GDM1 (cell line): ENCODE data around the gene CCNI2.

ENCODE experiments used
- DNase-seq: peaks from one replicate; lab custom pipeline; 2025; lab: John Stamatoyannopoulos, UW

The CCNI2 gene

DNA sequence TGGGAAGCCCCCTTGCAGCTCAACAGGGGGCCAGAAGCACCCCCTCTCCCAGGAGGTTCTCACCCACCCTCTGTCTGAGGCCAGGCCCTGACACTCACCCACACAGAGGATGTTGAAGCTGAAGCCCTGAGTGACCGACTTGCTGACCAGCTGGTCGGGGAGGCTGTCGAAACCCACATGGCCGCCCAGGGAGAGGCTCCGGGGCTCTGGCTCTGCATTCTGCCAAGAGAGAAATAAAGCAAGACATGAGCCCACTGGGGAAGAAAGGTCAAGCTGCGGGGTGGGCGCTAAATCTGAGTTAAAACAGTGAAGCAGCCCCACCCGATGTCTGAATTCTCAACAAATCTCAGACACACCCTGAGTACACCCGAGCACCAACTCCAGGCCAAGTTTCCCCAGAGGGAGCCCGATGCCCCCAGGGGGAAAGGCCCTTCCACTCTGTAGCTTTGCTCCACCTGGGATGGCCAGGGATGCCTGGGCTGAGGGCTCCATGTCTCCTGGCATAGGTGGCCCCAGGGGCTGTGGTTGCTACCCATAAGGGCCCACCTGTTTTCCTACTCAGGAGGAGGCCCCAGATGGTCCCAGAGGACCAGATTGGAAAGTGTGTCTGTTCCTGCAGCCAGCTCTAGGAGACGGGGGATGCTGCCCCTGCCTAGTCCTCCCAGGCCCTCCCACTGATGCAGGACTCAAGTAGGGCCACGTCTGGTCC, 18.2 kb downstream of the CCNI2 start:
- no peak for DNase-seq

DNA sequence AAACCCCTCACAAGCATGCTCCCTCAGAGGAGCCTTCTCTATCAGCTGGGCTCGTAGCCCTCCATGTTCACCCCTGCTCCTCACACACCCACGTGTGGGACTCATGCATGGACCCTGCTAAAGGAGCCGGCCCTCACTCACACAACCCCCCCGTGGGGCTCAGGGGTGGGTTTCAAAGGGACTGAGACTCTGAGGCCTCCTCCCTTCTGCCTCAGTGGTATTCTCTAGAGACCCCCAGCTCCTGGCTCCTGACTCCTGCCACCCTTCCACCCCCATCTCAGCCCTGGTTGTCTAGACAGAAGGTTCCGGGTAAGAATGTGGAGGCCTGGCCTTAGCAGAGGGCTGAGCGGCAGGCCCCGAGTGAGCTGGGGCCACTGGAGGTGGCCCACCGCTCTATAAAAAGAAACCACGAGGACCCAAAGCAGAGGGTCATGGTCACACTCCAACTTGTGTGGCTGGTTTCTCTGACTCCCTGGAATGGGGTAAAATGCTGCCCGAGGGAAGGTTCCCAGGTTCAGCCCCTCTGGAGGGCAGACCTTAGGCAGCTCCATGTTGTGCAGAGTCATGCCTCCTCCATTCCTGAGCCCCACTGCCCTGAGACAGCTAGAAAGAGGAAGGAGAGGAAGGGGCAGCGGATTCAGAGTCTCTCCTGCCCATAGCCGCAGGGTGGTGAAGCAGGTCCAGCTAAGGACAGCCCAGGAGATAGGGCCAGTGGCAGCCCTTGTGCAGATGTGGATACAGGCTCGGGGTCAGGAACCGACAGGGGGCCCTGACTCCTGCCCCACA, 19.0 kb downstream of the CCNI2 start:
- no peak for DNase-seq

DNA sequence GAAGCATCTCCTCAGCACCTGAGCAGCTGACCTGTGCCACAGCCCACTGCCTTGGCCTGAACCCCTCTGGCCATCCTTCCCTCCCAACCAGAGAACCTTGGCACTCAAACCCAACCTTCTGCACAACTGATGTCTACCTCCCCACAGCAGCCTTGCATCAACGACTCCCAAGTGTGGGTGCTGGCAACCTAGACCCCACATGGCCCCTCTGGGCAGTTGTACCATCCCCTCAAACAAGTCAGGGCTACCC, 19.5 kb downstream of the CCNI2 start:
- DNase-seq = no peak

DNA sequence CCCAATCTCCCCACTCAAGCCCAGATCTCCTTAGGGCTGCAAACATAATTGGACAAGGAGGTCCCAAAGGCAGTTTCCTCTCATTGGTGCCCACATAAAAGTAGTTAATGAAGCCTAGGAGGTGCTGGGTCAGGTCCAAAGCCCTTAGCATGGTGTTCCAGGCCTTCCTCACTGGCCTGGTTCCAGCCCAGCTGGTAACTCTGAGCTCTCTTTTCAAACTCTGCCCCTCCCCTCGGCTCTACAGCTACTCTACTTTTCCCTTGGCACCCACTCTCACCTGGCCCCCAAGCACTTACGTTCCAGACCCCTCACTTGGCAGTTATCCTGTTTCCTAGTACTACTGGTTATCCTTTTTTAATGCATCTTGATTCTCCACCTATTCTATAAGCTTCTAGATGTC, 19.9 kb downstream of the CCNI2 start:
- no peak for DNase-seq

DNA sequence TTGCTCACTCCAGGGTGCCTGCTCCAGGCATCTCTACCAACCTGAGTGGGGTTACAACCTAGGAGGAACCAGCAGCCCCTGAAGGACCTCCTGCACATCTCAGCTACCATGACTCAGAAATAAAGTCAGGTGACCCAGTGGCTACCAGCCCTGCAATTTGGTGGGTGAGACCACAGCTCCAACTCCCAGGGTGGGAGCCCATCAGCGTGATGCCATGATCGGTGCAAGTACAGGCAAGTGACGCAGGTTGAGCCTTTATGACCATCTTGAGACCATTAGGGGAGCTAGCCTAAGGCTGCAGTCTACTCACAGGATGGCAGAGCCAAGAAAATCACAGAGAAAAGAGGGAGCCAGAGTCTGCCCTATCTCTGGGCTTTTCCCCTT, 21.3 kb downstream of the CCNI2 start:
- no peak for DNase-seq

DNA sequence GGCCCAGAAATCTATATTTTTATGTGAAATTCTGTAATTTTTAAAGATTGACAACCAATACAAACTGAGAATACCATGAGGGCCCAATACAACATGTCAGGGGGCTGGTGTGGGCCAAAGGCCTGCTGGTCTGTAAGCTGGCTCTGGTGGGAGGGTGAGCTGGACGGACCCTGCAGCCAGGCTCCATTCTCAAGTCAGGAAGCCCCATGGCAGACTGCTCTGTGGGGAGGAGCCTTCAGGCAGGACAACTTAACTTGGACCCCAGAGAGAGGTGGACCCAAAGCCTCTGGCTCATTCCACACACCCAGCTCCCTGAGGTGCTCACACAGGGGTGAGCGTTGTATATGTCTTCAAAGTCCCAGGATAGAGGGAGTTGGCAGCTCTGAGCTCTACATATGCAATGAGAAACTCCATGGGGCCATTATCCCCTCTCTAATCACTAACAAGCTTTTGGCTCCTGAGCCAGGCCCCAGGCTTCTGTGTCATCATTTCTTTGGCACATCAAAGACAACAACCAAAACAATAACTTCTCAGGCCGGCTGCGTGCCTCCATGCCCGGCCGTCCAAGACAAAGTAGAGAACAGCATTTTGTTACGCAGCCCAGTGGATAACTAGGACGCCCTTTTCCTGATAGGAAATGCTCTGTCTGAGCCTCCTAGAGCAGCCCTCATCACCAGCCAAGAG, 23.4 kb downstream of the CCNI2 start:
- DNase-seq = no peak

DNA sequence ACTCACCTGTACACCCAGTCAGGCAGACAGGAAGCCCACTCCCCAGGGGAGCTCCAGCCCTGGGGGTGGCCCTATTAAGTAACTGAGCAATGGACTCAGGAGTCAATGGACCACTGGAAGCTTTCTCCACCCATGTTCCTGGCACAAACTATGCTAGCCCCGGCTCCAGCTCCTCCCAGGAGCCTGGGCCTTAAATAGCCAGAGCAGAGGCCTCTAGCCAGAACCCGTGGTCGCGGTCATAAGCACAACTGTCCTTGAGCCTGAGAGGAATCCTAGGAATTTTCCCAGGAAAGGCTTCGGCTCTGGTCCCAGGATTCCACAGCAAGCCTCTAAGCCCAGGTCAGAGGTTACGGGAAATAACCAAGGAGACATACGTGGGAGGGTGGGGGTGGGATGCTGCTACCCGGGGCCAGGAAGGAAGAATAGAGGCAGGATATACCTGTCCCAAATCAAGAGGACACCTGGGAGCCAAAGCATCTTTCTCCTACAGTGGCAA, 24.3 kb downstream of the CCNI2 start:
- no peak for DNase-seq

DNA sequence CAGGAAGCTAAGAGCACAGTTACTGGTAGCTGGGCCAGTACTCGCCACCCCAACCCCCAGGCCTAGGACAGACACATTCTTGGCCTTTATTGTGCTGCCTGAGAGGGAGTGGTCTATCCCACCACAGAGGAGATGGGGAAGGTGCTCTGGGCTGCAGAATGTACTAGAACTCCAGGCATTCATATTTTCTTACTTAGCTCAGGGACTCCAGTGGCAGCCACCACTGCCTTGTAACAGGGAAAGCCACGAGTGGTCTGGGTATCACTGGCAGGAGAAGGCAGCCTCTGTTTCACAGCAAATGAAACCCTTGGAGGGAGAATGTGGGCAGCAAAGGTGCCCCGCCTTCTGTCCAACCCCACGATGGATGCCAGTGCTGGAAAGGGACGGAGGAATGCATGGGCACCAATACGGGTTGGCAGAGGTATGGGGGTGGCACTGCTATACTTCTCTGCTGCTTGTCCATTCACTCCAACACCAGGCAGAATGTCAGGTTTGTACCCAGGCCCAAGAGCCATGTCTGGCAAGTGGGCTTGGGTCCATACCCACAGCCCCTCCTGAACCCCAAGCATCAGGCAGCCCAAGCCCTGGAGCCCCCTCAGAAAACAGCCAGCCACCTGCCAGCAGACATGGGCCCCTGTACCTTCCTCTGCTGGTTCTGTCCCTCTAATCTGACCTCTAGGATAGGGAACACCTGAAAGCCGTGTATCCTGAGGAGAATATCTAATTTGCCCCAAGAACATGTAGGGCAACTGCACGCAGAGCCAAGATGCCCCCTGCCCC, 25.3 kb downstream of the CCNI2 start:
- no peak for DNase-seq

DNA sequence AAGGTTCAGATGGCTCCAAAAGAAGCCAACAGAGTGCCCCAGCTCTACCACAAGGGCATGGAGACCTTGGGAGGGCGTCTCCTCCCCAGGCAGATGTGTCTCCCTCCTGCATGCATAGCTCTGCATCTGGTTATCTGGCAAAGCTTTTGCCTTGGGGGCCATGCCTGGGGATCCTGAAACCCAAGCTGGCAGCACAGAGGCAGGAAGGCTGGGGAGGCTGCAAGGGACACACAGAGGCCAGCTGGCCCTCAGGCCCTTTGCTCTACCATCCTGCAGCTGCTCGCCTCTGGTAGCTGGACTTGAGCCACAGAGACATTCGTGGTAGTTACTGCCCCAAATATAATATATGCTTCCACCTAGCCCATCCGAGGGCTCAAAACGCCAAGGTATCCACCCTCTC, 25.9 kb downstream of the CCNI2 start:
- no peak for DNase-seq

DNA sequence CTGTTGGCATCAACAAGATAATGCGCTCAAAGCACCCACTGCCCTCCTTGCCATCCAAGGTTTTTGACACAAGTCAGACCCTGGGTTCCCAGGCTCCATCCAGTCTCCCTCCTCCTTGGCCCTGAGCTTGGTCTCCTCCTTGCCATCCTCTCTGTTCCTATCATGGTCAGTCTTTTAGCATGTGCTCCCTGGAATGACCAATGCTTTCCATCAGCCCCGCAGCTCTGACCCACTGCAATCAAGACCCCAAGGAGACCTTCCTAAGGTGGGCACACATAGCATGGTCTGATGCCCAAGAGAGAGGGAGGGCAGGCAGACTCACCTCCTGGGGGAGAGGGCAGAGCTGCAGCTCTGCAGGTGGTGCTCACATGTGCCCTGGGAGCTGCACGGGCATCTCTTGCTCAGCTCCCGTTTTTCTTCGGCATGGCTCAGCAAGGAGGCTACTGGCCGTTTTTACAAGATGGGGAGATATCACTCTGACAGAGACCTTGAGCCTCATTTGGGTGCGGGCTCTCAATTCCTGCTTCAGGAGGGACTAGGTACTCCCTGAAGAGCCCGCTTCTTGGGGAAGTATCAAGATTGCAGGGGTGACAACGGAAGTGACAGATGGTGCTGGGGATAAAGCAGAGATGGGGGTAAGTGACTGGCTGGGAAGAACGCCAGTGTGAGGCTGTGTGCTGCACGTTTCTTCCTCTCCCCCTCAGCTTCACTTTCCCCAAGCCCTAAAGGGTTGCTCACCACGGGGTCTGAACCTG, 26.6 kb downstream of the CCNI2 start:
- no peak for DNase-seq

DNA sequence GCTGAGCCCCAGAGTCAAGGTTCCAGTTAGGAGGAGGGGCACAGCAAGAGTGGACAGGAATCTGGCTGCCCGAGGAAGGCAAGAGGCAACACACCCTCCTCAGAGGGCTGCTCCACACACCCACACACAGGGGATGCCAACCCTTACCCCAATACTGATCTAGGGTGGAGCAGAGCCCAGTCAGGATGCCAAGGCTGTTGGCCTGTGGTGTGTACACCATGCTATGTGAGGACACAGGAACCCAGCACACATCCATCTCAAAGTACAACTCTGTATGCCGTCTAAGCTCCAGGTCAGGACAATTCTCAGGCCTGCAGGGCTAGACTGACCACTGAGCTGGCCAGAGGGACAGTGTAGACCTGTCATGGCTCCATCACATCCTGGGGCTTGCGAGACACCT, 27.2 kb downstream of the CCNI2 start:
- DNase-seq = no peak

DNA sequence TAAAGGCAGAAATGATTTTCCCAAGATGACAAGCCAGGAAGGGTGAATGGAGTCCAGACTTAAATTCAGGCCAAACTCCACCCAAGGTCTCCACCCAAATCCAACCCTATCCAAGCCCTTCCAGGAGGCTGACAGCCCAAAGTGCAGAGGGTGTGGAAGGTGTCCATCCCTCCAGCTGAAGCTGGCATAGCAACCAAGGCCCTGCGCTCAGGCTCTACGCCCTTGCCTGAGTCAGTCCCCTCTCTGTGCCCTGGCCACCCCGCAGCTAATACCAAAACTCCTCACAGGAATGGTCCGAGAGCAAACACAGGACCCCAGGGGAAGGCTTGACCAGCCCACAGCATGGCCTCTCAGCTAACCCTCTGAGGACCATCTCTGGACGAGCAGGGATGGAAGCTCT, 27.7 kb downstream of the CCNI2 start:
- no peak for DNase-seq

DNA sequence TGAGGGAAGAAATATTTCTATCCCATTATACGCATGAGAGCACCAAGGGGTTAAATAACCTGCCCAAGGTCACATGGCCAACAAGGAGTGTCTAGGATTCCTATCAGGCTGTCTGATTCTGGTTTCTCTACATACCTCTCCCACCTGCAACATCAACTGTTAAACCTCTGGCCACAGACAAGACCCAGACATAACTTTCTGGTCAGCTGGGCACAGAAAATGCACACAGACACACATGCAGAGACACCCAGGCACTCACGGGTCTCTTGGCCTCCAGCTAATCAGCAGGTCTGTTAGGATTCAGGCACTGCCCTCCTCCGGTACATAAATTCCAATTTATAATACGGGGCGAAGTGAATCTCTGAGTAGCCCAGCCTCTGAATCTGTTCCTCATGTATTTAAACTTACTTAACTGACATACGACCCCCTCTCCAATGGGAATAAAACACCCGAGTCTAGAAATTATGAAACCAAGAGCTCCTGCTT, 28.3 kb downstream of the CCNI2 start:
- DNase-seq = no peak

DNA sequence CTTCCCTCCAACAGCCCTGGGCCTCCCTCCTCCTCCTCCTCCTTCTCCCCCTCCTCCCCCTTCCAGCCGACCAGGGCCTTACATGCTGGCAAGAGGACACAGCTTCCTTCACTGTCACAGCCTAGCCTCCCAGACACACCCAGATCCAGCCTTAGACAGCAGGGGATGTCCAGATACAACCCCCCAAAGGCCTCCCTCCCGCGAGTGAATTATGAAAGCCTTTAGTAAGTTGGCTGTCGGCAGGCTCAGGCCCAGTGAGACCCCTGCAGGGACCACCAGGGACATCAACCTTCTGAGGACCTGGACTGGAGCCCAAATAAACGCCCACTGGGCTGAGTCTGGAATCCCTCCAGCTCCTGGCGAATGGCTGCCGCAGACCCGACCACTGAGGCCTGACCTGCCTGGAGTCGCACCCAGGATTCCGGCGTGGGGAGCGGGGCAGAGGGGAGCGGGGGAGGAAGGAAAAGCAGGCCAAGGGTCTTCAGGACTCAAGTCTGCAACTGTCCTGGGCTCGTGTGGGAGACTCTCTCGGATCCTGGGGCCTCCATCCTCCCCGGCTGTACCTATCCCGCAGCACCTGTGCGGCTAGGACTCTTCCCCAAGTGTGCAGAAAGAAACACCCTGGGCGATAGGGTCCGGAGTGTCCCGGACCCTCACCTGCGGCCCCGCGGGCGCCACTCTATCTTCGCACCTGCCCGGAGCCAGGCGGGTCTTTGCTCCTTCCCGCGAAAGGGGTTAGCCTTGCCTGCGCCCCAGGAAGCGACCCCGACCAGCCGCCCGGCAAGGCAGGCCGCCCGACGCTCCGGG, 29.1 kb downstream of the CCNI2 start:
- DNase-seq = no peak

DNA sequence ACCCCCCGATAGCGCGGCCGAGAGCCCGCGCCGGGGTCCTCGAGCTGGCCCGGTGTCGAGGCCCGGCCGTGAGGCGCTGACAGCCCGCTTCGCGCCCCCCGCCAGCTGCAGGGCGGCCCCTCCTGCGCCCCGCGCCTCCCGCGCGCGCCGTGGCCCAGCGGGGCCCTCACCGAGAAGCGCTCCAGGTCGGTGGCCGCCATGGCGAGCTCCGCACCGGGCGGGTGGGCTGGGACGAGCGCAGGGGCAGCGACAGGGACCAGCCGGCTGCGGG, 29.6 kb downstream of the CCNI2 start:
- DNase-seq = no peak

DNA sequence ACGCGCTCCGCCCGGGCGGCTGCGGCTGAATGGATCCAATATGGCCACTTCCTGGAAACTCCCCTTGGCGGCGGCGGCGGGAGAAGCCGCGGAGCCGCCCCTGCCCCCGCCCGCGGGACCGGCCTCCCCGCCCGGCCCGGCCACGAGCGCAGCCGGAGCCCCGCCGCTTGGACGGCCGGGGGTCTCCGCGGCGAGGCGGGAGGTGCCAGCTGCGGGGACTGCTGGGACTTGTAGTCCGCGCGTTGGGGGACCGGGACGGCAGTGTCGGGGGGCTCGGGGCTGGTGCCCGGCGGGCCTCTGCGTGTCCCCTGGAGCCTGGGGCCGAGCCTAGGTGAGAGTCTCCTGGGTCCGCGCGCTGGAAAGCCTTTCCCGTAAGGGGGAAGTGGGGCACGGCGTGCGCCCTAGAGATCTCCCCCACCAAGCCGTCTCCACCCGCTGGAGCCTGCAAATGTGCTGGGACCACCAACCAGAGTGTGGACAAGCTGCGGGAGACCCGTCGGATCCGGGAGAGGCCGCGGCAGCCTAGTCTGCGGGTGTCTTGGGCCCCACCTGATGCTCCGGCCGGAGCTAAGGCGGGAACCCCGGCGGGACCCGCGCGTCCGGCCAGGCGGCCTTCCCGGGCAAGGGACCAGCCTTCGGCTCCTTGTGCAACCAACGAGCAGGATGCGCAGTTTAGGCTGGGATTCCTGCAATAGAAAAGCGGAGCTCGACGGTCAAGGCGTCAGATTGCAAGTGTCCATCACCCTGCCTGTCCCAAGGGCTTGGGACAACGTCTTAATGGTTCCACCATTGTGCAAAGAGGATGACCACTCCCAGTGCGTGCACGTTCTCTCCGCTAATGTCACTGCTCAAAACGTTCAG, 30.2 kb downstream of the CCNI2 start, which contains the start of gene SEPTIN8:
Gene SEPTIN8 (minus strand): TSS at position 31 of the 861 bp plus-strand sequence. CDS start 102 bp downstream, outside the sequence.
- no peak for DNase-seq

DNA sequence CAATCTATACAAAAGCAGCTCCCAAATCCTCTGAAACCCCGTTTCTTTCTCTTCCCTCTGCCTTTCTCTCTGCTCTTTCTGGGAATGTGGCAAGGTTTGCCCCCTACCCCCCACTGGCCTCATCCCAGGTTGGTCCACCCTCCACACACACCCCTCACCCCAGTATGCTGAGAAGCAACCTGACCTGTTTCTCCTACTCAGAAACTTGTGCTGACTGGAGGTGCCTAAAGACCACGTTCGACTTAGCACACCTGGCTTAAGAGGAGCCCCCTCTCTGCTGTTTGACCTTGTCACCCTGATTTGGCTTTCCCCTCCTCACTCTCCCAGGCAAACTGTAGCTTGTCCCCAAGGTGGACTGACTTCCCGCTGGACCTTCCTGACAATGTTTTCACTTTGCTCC, 30.9 kb downstream of the CCNI2 start:
- no peak for DNase-seq

DNA sequence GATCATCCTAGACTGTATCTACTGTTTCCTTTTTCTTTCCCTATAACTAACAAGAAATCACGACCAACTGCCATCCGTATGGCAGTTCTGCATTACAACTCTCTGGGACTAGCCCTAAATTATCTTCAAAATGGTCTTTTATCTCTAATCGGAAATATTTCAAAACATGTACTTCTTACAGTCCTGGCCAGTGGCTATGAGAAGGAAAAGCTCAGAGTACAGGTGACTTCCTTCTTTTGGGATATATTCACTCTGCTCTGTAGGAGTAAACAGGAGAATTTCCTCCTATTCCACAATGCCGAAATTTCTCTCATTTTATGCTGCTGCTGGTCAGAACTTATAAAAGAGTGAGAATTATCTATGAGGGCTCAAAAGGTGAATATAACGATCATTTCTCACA, 31.6 kb downstream of the CCNI2 start:
- no peak for DNase-seq

DNA sequence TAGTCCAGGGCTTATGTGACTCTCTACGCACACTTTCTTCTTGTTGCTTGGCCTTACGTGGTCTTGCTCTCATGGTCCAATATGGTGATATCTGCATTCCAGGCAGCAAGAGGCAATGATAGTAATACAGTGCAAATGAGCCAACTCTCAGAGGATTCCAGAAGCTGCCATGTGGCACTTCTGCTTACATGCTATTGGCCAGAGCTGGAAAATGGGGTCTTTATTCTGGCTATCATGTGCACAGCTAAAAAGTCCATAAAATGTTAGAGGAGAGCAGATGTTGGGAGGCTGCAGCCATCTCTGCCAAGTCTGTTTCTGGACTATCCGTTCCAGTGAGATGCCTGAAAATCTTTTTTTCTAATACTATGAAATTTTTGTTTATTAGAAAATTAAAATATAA, 32.7 kb downstream of the CCNI2 start:
- DNase-seq = no peak

DNA sequence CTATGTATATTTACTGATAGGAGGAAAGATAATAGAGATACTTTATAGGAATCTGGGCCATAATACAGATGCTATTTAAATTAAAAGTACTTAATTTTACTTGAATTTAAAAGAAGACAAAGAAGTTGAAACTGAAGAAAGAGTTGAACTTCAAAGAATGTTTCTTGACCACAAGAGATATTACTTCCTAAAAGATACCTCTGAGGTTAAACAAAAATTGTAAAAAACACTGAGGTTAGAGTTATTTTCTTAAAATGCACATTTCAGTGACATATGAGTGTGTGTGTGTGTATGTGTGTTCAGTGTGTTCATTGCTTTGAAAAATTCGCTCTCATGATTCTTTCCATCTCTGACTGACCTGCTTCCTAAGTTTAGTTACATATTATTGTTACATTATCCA, 33.4 kb downstream of the CCNI2 start:
- DNase-seq = no peak
